ENCODE data around the gene GRAP2. TPM values are rescaled to one million over a fixed set of nuclear protein-coding genes. Genes with fewer than 3 reads are reported as not detected.

Gene GRAP2
- total RNA-seq, 1 donor from 2014 or later = not detected

- no peak overlapping the region for H3K27ac ChIP-seq
- TF ChIP-seq, protein P1, sequence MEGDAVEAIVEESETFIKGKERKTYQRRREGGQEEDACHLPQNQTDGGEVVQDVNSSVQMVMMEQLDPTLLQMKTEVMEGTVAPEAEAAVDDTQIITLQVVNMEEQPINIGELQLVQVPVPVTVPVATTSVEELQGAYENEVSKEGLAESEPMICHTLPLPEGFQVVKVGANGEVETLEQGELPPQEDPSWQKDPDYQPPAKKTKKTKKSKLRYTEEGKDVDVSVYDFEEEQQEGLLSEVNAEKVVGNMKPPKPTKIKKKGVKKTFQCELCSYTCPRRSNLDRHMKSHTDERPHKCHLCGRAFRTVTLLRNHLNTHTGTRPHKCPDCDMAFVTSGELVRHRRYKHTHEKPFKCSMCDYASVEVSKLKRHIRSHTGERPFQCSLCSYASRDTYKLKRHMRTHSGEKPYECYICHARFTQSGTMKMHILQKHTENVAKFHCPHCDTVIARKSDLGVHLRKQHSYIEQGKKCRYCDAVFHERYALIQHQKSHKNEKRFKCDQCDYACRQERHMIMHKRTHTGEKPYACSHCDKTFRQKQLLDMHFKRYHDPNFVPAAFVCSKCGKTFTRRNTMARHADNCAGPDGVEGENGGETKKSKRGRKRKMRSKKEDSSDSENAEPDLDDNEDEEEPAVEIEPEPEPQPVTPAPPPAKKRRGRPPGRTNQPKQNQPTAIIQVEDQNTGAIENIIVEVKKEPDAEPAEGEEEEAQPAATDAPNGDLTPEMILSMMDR (IDR thresholded peaks at IDR 0.05) = no peak
- no peak for DNase-seq (ENCODE audit: low spot score in 2 of 2)
- intact Hi-C loops (cut with DNase I) = no loop called here
- no peaks in the 10 kb centered on the region for H3K9me3 ChIP-seq
- H3K27me3 ChIP-seq = no peaks in the 10 kb centered on the region
- no peaks in the 10 kb centered on the region for H3K4me1 ChIP-seq
- no peaks in the 10 kb centered on the region for H3K36me3 ChIP-seq
- H3K4me3 ChIP-seq = no peak overlapping the region
These were observed 38.9 kb downstream of the GRAP2 start for GRCh38 chr22:39939830-39940229.

GRCh38 chr22:39940757-39941305, 39.9 kb downstream of the GRAP2 start:
- no peak overlapping the region for H3K4me3 ChIP-seq
- H3K4me1 ChIP-seq = no peaks in the 10 kb centered on the region
- H3K36me3 ChIP-seq = no peaks in the 10 kb centered on the region
- no peak overlapping the region for H3K27ac ChIP-seq
- no peak for DNase-seq (ENCODE audit: low spot score in 2 of 2)
- no peaks in the 10 kb centered on the region for H3K9me3 ChIP-seq
- TF ChIP-seq, protein P1 (IDR thresholded peaks at IDR 0.05) = no peak
- intact Hi-C loops (cut with DNase I) = no loop called here
- no peaks in the 10 kb centered on the region for H3K27me3 ChIP-seq

- Histone ChIP-seq H3K36me3 (no peaks in the 10 kb centered on the region), H3K27ac (no peak overlapping the region), H3K4me1 (no peaks in the 10 kb centered on the region), H3K9me3 (no peaks in the 10 kb centered on the region), H3K27me3 (no peaks in the 10 kb centered on the region), H3K4me3 (no peak overlapping the region)
- no peak for DNase-seq (ENCODE audit: low spot score in 2 of 2)
- TF ChIP-seq, protein P1 (IDR thresholded peaks at IDR 0.05) = no peak
- intact Hi-C loops (cut with DNase I) = no loop called here
These were observed 40.7 kb downstream of the GRAP2 start for GRCh38 chr22:39941601-39942000.

GRCh38 chr22:39942439-39943230, 41.8 kb downstream of the GRAP2 start:
- intact Hi-C loops (cut with DNase I) = no loop called here
- Histone ChIP-seq H3K36me3 (no peaks in the 10 kb centered on the region), H3K27me3 (no peaks in the 10 kb centered on the region), H3K9me3 (no peaks in the 10 kb centered on the region), H3K4me3 (no peak overlapping the region), H3K27ac (no peak overlapping the region), H3K4me1 (no peaks in the 10 kb centered on the region)
- DNase-seq (ENCODE audit: low spot score in 2 of 2) = no peak
- TF ChIP-seq, protein P1 (IDR thresholded peaks at IDR 0.05) = no peak

DNA sequence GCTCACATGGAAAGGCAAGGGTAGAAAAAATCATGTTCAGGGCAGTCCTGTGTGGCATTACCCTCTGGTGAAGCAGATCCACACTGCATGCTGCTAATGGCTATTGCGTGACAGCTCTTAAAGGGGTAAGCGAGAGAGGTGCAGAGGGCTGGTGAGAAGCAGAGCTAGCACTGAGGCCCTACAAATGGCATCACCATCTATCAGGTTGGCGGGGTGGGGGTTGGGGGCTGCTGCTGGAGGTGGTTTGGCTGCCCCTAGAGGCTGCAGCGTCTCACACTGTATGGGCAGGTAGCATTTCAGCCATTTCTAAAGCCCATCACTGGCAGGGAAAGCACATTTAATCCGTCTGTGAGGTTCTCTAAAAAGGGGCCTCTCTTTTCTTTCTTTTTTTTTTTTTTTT, 42.5 kb downstream of the GRAP2 start:
- DNase-seq (ENCODE audit: low spot score in 2 of 2) = no peak
- TF ChIP-seq, protein P1 (IDR thresholded peaks at IDR 0.05) = no peak
- intact Hi-C loops (cut with DNase I) = no loop called here
- Histone ChIP-seq H3K27me3 (no peaks in the 10 kb centered on the region), H3K4me3 (no peak overlapping the region), H3K36me3 (no peaks in the 10 kb centered on the region), H3K27ac (no peak overlapping the region), H3K4me1 (no peaks in the 10 kb centered on the region), H3K9me3 (no peaks in the 10 kb centered on the region)
